Osteoblast (primary cell): ENCODE results near the gene CHKB. TPM values are rescaled to one million over a fixed set of nuclear protein-coding genes. Genes with fewer than 3 reads are reported as not detected.

Experiments
- DNase-seq: peaks from one replicate; pipeline ENCODE4 v3.0.0; 2011; ENCODE audit warnings: low spot score, mixed read lengths; ENCODE audit not compliant: insufficient read length; ENCODE audit errors: missing footprints
- H2AFZ ChIP-seq: 2 replicates; pipeline ENCODE4 v1.6.0; 2011; ENCODE audit warnings: mild to moderate bottlenecking, low read length
- H3K27ac ChIP-seq: 2 replicates; pipeline ENCODE4 v1.5.1; 2011; ENCODE audit warnings: mild to moderate bottlenecking, low read depth, low read length, moderate library complexity
- H3K27me3 ChIP-seq: 2 replicates; pipeline ENCODE4 v1.6.0; 2012; ENCODE audit warnings: mild to moderate bottlenecking, control low read depth, inconsistent platforms, low read length, moderate library complexity; ENCODE audit not compliant: insufficient read depth
- H3K36me3 ChIP-seq: 2 replicates; pipeline ENCODE4 v1.5.1; 2011; ENCODE audit warnings: mild to moderate bottlenecking, low read length, control low read depth, moderate library complexity; ENCODE audit not compliant: insufficient read depth
- H3K4me1 ChIP-seq: 2 replicates; pipeline ENCODE4 v1.5.1; 2011; ENCODE audit warnings: mild to moderate bottlenecking, low read length, control low read depth, moderate library complexity; ENCODE audit not compliant: insufficient read depth
- H3K4me2 ChIP-seq: 2 replicates; pipeline ENCODE4 v1.6.0; 2011; ENCODE audit warnings: mild to moderate bottlenecking, low read length; ENCODE audit not compliant: insufficient read depth
- H3K4me3 ChIP-seq: fragments of 200-600 bp; sonication (generic); 3 replicates; pipeline ENCODE4 v1.5.1; 2012; ENCODE audit warnings: mild to moderate bottlenecking, low read length, inconsistent platforms; ENCODE audit not compliant: insufficient read depth
- H3K79me2 ChIP-seq: 2 replicates; pipeline ENCODE4 v1.6.0; 2012; ENCODE audit warnings: mild to moderate bottlenecking, low read length, control low read depth, inconsistent platforms; ENCODE audit not compliant: insufficient read depth
- H3K9me3 ChIP-seq: 2 replicates; pipeline ENCODE4 v1.5.1; 2011; ENCODE audit warnings: low read depth, low read length, control low read depth
- H4K20me1 ChIP-seq: 2 replicates; pipeline ENCODE4 v1.6.0; 2012; ENCODE audit warnings: mild to moderate bottlenecking, low read length, control low read depth; ENCODE audit not compliant: insufficient read depth
- total RNA-seq: library from RNA; depleted of rRNA; stranded (reverse); fragments of >200 nt; gene quantifications from 2 replicates; pipeline ENCODE4 v1.2.3, GENCODE V29; 2012
- TF ChIP-seq, protein P1 (sequence below): IDR thresholded peaks from 2 replicates; pipeline ENCODE4 v1.5.1; 2011; ENCODE audit warnings: mild to moderate bottlenecking, low read depth, low read length, moderate library complexity; ENCODE audit errors: extremely low read depth

Gene CHKB
- total RNA-seq, 1 donor = 28.6 TPM

DNA sequence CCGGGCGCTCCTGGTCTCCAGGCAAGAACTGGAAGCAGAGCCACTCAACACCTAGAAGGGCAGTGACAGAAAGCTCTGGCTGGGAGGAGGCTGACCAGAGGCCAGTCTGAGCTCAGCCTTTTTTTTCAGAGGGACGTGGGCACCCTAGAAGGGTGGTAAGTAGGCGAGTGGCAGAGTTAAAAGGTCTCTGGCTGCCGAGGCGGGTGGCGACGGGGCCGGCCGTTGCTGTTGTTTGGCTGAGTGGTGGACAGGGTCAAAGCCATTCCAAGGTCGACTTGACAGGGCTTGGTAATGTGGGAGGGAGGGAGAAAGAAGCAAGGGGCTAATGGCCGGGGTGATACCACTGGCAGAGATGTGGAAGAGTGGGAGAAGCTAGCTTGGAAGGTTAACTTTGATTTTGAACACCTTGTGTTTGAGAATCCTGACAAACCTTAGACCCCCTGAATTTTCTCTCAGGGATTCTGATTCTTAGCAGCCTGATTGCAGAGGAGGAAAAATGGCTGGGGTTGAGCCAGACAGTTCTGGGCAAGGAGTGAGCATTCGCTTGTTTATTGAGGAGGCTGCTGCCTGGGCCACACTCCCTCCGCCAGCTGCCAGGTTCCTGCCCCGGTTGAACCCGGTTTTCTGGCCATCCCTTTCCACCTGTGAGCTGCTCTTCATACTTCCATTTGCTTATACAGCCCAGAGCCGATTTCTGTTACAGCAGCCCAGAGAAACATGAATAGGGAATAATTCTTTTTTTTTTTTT is 19.1 kb downstream of the CHKB start:
- H3K9me3 ChIP-seq = no peaks in the 10 kb centered on the region
- peak; percentile 44 for DNase-seq
- no peaks in the 10 kb centered on the region for H4K20me1 ChIP-seq
- H3K27ac ChIP-seq = no peak overlapping the region
- no peaks in the 10 kb centered on the region for H3K36me3 ChIP-seq
- peaks cover 9% of the 10 kb centered on the region for H3K27me3 ChIP-seq
- H2AFZ ChIP-seq = peak overlapping the region; percentile 97
- H3K79me2 ChIP-seq = no peaks in the 10 kb centered on the region
- peaks cover 7% of the 10 kb centered on the region for H3K4me1 ChIP-seq
- H3K4me3 ChIP-seq = peak overlapping the region; percentile 89
- H3K4me2 ChIP-seq = peak overlapping the region; percentile 99
- TF ChIP-seq, protein P1, sequence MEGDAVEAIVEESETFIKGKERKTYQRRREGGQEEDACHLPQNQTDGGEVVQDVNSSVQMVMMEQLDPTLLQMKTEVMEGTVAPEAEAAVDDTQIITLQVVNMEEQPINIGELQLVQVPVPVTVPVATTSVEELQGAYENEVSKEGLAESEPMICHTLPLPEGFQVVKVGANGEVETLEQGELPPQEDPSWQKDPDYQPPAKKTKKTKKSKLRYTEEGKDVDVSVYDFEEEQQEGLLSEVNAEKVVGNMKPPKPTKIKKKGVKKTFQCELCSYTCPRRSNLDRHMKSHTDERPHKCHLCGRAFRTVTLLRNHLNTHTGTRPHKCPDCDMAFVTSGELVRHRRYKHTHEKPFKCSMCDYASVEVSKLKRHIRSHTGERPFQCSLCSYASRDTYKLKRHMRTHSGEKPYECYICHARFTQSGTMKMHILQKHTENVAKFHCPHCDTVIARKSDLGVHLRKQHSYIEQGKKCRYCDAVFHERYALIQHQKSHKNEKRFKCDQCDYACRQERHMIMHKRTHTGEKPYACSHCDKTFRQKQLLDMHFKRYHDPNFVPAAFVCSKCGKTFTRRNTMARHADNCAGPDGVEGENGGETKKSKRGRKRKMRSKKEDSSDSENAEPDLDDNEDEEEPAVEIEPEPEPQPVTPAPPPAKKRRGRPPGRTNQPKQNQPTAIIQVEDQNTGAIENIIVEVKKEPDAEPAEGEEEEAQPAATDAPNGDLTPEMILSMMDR = no peak

DNA sequence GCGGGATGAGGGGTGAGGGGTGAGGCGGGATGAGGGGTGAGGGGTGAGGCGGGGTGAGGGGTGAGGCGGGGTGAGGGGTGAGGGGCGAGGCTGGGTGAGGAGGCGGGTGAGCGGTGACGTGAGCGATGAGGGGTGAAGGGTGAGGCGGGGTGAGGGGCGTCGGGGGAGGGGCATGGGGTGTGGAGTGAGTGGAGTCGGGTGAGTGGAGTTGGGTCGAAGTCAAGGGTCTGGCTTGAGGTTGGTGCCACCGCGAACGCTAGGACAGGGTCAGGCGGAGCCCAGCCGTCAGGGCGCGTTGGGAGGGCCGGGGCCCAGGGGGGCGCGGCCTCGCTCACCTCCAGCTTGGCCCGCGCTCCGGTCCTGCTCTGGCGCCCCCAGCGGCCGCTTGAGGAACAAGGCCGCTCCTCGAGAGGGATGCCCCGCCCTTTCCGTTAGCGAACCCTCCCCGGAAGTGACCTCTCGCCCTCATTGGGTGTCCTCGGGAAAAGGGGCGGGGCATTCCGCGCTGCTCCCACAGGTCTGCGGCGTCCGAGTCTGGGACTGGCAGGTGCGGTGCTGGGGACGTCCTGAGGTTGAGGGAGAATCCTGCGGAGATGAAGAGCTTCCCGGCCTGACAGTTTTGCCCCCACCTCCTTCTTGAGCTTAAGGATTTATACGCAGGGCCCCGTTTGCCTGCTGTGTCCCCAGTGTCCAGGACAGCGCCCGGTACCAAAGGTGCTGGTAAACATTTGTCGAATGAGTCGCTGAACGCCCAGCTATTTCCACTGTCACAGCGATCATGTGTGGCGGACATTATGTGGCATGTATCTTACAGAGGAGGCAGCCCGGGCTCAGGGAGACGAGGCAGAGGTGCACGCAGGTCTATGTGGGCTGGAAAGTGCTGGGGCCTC is 19.9 kb downstream of the CHKB start, which contains the start of gene SYCE3:
Gene SYCE3 (minus strand): TSS at position 397 of the 890 bp plus-strand sequence. CDS start 6,514 bp downstream, outside the sequence.
- peak within 1 kb of the TSS; percentile 97 for H2AFZ ChIP-seq
- no peaks in the 10 kb centered on the region for H3K79me2 ChIP-seq
- H3K27ac ChIP-seq = no peak within 1 kb of the TSS
- TF ChIP-seq, protein P1 = peak; percentile 76
- no peaks in the 10 kb centered on the region for H4K20me1 ChIP-seq
- peak; percentile 98 for DNase-seq
- peaks cover 9% of the 10 kb centered on the region for H3K27me3 ChIP-seq
- no peaks in the 10 kb centered on the region for H3K9me3 ChIP-seq
- peak within 1 kb of the TSS; percentile 89 for H3K4me3 ChIP-seq
- H3K4me2 ChIP-seq = peak within 1 kb of the TSS; percentile 99
- no peaks in the 10 kb centered on the region for H3K36me3 ChIP-seq
- peaks cover 7% of the 10 kb centered on the region for H3K4me1 ChIP-seq

DNA sequence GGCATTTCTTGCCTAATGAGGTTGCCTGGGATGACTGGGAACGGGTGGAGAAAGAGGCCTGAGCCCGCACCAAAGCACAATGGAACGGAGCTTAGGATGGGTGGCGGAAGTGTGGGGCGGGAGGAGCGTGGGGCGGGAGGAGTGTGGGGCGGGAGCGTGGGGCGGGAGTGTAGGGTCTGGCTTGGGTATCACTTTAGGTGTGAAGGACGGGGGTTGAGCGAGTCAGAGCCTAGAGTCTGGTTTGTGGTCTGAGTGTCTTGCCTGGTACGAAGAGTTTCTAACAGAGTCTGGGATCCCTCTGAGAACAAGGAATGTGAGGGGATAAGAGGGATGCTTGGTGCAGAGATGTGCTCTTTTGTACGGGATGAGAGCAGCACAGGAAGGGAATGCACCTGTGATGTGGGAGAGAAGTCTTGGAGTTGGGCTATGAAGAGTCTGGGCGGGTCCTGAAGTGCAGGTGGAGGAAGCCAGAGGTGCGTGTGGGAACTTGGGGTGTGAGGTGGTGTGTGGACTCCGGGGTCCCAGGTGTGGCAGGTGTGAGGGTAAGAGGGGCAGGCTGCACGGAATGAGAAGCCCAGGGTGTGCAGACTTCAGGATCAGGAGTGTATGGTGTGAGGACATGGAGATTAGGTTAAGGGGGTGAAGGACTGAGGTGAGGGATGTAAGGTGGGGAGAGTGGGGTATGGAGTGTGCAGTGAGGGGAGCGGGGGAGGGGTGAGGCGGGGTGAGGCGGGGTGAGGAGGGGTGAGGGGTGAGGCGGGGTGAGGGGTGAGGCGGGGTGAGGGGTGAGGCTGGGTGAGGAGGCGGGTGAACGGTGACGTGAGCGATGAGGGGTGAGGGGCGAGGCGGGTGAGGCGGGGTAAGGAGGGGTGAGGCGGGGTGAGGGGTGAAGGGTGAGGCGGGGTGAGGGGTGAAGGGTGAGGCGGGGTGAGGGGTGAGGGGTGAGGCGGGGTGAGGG is 21.0 kb downstream of the CHKB start:
- H3K36me3 ChIP-seq = no peaks in the 10 kb centered on the region
- H3K27me3 ChIP-seq = peaks cover 9% of the 10 kb centered on the region
- no peaks in the 10 kb centered on the region for H3K79me2 ChIP-seq
- H3K4me1 ChIP-seq = peaks cover 7% of the 10 kb centered on the region
- no peaks in the 10 kb centered on the region for H4K20me1 ChIP-seq
- TF ChIP-seq, protein P1 = no peak
- H2AFZ ChIP-seq = no peak overlapping the region
- H3K4me3 ChIP-seq = no peak overlapping the region
- H3K4me2 ChIP-seq = no peak overlapping the region
- H3K27ac ChIP-seq = no peak overlapping the region
- no peaks in the 10 kb centered on the region for H3K9me3 ChIP-seq
- DNase-seq = peak; percentile 85
